ENCODE data around the gene NKAIN4.

DNA sequence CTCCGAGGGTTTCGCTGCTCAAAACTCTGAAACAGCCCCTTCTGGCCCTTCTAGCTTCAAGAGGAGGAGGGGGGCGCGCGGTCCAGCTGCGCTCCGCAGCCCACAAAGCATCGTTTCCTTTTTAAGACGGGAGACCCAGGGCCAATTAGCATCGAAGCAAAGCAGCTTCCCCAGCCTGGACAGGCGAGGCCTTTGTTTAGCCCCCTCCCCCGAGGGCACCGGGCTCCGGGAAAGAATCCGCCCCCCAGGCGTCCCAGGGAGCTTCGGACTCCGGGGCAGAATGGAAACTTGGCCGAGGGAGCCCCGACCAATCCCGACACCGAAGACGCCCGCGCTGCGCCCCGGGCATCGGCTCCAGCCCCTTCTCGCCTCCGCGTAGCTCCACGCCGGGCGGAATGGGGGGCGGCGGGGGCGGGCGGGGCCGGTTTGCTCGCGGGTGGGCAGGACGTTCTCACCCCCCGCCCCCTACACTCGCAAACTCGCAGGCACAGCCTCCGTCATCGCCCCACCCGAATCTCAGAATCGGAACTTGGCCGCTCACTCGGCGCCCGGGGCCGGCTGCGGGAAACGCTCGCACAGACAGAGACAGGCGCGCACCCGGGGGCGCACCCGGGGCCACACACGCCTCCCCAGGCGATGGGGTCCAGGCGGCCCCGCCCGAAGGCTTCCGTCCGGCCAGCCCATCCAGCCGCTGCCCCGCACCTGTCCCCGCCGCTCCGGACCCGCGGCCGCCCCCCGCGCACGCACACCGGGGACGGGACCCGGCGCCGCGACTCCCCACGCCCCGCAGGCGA, 628 bp downstream of the NKAIN4 start:
- TF ChIP-seq, protein P1, sequence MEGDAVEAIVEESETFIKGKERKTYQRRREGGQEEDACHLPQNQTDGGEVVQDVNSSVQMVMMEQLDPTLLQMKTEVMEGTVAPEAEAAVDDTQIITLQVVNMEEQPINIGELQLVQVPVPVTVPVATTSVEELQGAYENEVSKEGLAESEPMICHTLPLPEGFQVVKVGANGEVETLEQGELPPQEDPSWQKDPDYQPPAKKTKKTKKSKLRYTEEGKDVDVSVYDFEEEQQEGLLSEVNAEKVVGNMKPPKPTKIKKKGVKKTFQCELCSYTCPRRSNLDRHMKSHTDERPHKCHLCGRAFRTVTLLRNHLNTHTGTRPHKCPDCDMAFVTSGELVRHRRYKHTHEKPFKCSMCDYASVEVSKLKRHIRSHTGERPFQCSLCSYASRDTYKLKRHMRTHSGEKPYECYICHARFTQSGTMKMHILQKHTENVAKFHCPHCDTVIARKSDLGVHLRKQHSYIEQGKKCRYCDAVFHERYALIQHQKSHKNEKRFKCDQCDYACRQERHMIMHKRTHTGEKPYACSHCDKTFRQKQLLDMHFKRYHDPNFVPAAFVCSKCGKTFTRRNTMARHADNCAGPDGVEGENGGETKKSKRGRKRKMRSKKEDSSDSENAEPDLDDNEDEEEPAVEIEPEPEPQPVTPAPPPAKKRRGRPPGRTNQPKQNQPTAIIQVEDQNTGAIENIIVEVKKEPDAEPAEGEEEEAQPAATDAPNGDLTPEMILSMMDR (conservative IDR thresholded peaks at IDR 0.05): no peak
- no peak for TF ChIP-seq EZH2 (IDR thresholded peaks at IDR 0.05; ENCODE audit: low read depth)

All from PC-9 (cell line).